GM19351 (cell line): Measurements from ENCODE around the gene HDLBP.

ENCODE experiments used
- ATAC-seq: cut with Tn5 transposase; IDR thresholded peaks from one replicate; pipeline ENCODE4 v1.9.1; 2021; ENCODE audit warnings: mild to moderate bottlenecking, moderate library complexity; ENCODE audit not compliant: unreplicated experiment

Gene HDLBP

GRCh38 chr2:241315093-241315878 lies at the start of gene HDLBP:
HDLBP (minus strand) TSS chr2:241315672; CDS start chr2:241266869, 48,803 bp downstream.
- peak; percentile 70 for ATAC-seq

- ATAC-seq, result no peak
Measured at GRCh38 chr2:241364781-241365180, 49.3 kb upstream of the HDLBP start.

GRCh38 chr2:241363426-241363825 lies 48.0 kb upstream of the HDLBP start:
- ATAC-seq, result no peak

- ATAC-seq, result no peak
Measured at GRCh38 chr2:241359481-241360045, 44.1 kb upstream of the HDLBP start.

GRCh38 chr2:241358470-241358869 lies 43.0 kb upstream of the HDLBP start:
- ATAC-seq, result peak; percentile 43

- ATAC-seq, result no peak
Measured at GRCh38 chr2:241357531-241357930, 42.1 kb upstream of the HDLBP start.

- ATAC-seq, result no peak
Measured at GRCh38 chr2:241356871-241357260, 41.4 kb upstream of the HDLBP start.

GRCh38 chr2:241355983-241356870 lies 40.8 kb upstream of the HDLBP start, which contains the start of gene FARP2:
FARP2 (plus strand) TSS chr2:241356285; CDS start chr2:241373108, 16,823 bp downstream.
- peak; percentile 81 for ATAC-seq

- ATAC-seq, result peak; percentile 43
Measured at GRCh38 chr2:241354668-241355658, 39.5 kb upstream of the HDLBP start.

- ATAC-seq, result no peak
Measured at GRCh38 chr2:241352227-241352626, 36.8 kb upstream of the HDLBP start.

GRCh38 chr2:241351640-241352031 lies 36.2 kb upstream of the HDLBP start:
- no peak for ATAC-seq

- ATAC-seq, result no peak
Measured at GRCh38 chr2:241350878-241351639, 35.6 kb upstream of the HDLBP start.

- ATAC-seq, result no peak
Measured at GRCh38 chr2:241350530-241350877, 35.0 kb upstream of the HDLBP start.

GRCh38 chr2:241349941-241350340 lies 34.5 kb upstream of the HDLBP start:
- ATAC-seq, result no peak

GRCh38 chr2:241344925-241345651 lies 29.6 kb upstream of the HDLBP start:
- no peak for ATAC-seq

- no peak for ATAC-seq
Measured at GRCh38 chr2:241340631-241341163, 25.2 kb upstream of the HDLBP start.

- no peak for ATAC-seq
Measured at GRCh38 chr2:241339839-241340630, 24.6 kb upstream of the HDLBP start.

- ATAC-seq, result no peak
Measured at GRCh38 chr2:241334813-241335212, 19.3 kb upstream of the HDLBP start.
